Endothelial cell of umbilical vein (primary cell): ENCODE results near the gene FAM180B. TPM values are rescaled to one million over a fixed set of nuclear protein-coding genes. Genes with fewer than 3 reads are reported as not detected.
"Not testable (repeated sequence)": the region's sequence is repeated elsewhere in the genome, so short reads cannot be mapped to it uniquely, and the experiment has no call there.

Source experiments
- BruUV-seq: library from RNA; stranded (reverse); fragments of 400-500 nt; replicated peaks from 2 replicates; lab custom pipeline; 2021; lab: Mats Ljungman, UMichigan
- CTCF ChIA-PET: fragments of 300-600, 350-600 bp; sonication (Branson Sonifier 250); formaldehyde crosslinking; loops from one replicate; lab custom pipeline; 2021; ENCODE audit warnings: antibody characterized with exemption, inconsistent platforms; lab: Charles Lee
- POLR2A ChIA-PET: fragments of 300-600, 350-600 bp; sonication (Branson Sonifier 250); formaldehyde crosslinking; loops from one replicate; lab custom pipeline; 2021; ENCODE audit warnings: antibody characterized with exemption, inconsistent platforms; lab: Charles Lee
- DNase-seq: peaks from one replicate; pipeline ENCODE4 v3.0.0-alpha.2; 2011; ENCODE audit warnings: low read depth, low spot score
- FAIRE-seq: peaks from 2 replicates; lab custom pipeline; 2011; peaks lifted over from hg19 to GRCh38; lab: Jason Lieb, UNC
- H2AFZ ChIP-seq: 2 replicates; pipeline ENCODE4 v1.6.0; 2012; ENCODE audit warnings: low read depth, low read length, control low read depth, inconsistent platforms
- H3K27ac ChIP-seq: 2 replicates; pipeline ENCODE4 v1.5.1; 2011; ENCODE audit warnings: low read depth, mild to moderate bottlenecking, control low read depth, low read length, moderate library complexity; ENCODE audit not compliant: insufficient read depth
- H3K27me3 ChIP-seq, 2 experiments: 2 replicates each; pipeline versions ENCODE4 v1.6.0 to v1.6.1; 2011; ENCODE audit warnings: low read length in 2 of 2, mixed read lengths in 1 of 2; ENCODE audit not compliant: control insufficient read depth in 2 of 2, insufficient read depth in 2 of 2
- H3K36me3 ChIP-seq, 2 experiments: 2 replicates in 1 of 2; 3 replicates in 1 of 2; pipeline ENCODE4 v1.5.1; 2011; ENCODE audit warnings: low read length in 2 of 2, mild to moderate bottlenecking in 1 of 2, moderate library complexity in 1 of 2; ENCODE audit not compliant: control insufficient read depth in 2 of 2, insufficient read depth in 2 of 2; ENCODE audit errors: extremely low read depth in 1 of 2
- H3K4me1 ChIP-seq: 3 replicates; pipeline ENCODE4 v1.5.1; 2011; ENCODE audit warnings: mild to moderate bottlenecking, low read length; ENCODE audit not compliant: control insufficient read depth, insufficient read depth; ENCODE audit errors: extremely low read depth
- H3K4me2 ChIP-seq: 2 replicates; pipeline ENCODE4 v1.6.1; 2011; ENCODE audit warnings: low read length, control low read depth, mixed read lengths; ENCODE audit not compliant: insufficient read depth
- H3K4me3 ChIP-seq, 3 experiments: fragments of 200-600 bp in 1 of 3; sonication (generic), shearing (Covaris generic) in 1 of 3; replicated peaks in 1 of 3; 2 replicates each; pipeline ENCODE4 v1.5.1; 2011 to 2016; ENCODE audit warnings: control low read depth in 3 of 3, low read length in 3 of 3, mild to moderate bottlenecking in 2 of 3, inconsistent platforms in 1 of 3, low read depth in 1 of 3, moderate library complexity in 1 of 3; ENCODE audit not compliant: insufficient read depth in 1 of 3
- H3K79me2 ChIP-seq: 2 replicates; pipeline ENCODE4 v1.6.0; 2012; ENCODE audit warnings: low read length, inconsistent platforms; ENCODE audit not compliant: control insufficient read depth, insufficient read depth
- H3K9ac ChIP-seq: replicated peaks from 2 replicates; pipeline ENCODE3; 2011; ENCODE audit warnings: low read length, control low read depth; ENCODE audit not compliant: insufficient read depth; ENCODE audit errors: extremely low read depth
- H3K9me1 ChIP-seq: replicated peaks from 3 replicates; pipeline ENCODE4 v1.6.0; 2011; ENCODE audit warnings: mild to moderate bottlenecking, low read length; ENCODE audit not compliant: control insufficient read depth, insufficient read depth; ENCODE audit errors: extremely low read depth
- H3K9me3 ChIP-seq: replicated peaks from 2 replicates; pipeline ENCODE4 v1.5.1; 2012; ENCODE audit warnings: low read length, inconsistent platforms; ENCODE audit not compliant: control insufficient read depth, insufficient read depth
- H4K20me1 ChIP-seq: replicated peaks from 2 replicates; pipeline ENCODE3; 2011; ENCODE audit warnings: mild to moderate bottlenecking, low read length; ENCODE audit not compliant: control insufficient read depth, insufficient read depth; ENCODE audit errors: extremely low read depth
- EZH2 ChIP-seq: IDR thresholded peaks from 2 replicates; pipeline ENCODE4 v1.6.1; 2012; ENCODE audit warnings: borderline replicate concordance, low read depth, mild to moderate bottlenecking, moderate library complexity, low read length, inconsistent platforms; ENCODE audit not compliant: severe bottlenecking
- FOS ChIP-seq: IDR thresholded peaks from 2 replicates; pipeline ENCODE4 v1.6.1; 2011; ENCODE audit warnings: mild to moderate bottlenecking, low read length, moderate library complexity, borderline replicate concordance; ENCODE audit not compliant: insufficient read depth
- GATA2 ChIP-seq: IDR thresholded peaks from 2 replicates; pipeline ENCODE4 v1.7.0; 2011; ENCODE audit warnings: low read depth, mild to moderate bottlenecking, moderate library complexity, mixed read lengths, low read length; ENCODE audit not compliant: insufficient read length, insufficient read depth
- JUN ChIP-seq: IDR thresholded peaks from 2 replicates; pipeline ENCODE4 v1.6.1; 2011; ENCODE audit warnings: borderline replicate concordance, low read depth; ENCODE audit not compliant: insufficient read length, insufficient read depth
- MYC ChIP-seq: IDR thresholded peaks from one replicate; pipeline ENCODE4 v1.6.1; 2011; ENCODE audit warnings: mild to moderate bottlenecking, low read depth, low read length
- POLR2A ChIP-seq: IDR thresholded peaks from 2 replicates; pipeline ENCODE4 v1.6.1; 2012; ENCODE audit warnings: low read depth, mild to moderate bottlenecking, control low read depth, low read length
- POLR2AphosphoS5 ChIP-seq: IDR thresholded peaks from 2 replicates; pipeline ENCODE4 v1.6.1; 2012; ENCODE audit warnings: low read depth, mild to moderate bottlenecking, control low read depth, low read length, moderate library complexity; ENCODE audit not compliant: insufficient read depth
- dilution Hi-C: fragments of 300-500 bp; cut with MboI; formaldehyde crosslinking; loops from one replicate; pipeline ENCODE4 v1.15.0; 2019; ENCODE audit warnings: low sequenced_read_pairs; ENCODE audit not compliant: extremely low pct_ligation_motif_present
- intact Hi-C: fragments of 100-400 bp; cut with micrococcal nuclease; formaldehyde crosslinking; loops from one replicate; pipeline ENCODE4 v1.10.0; 2022
- polyA plus RNA-seq, 4 experiments: library from polyadenylated mRNA; depleted of rRNA in 3 of 4; stranded (reverse) in 3 of 4; unstranded in 1 of 4; fragments of >200 nt; gene quantifications; 2 replicates each; pipeline versions ENCODE4 v1.2.1 to v1.2.3, GENCODE V29; 2011 to 2012; ENCODE audit warnings: missing spikeins in 1 of 4
- total RNA-seq: library from RNA; stranded (reverse); gene quantifications from 2 replicates; pipeline ENCODE4 v1.2.3, GENCODE V29; 2021
- TF ChIP-seq, protein P1 (sequence below), 2 donors: IDR thresholded peaks; 1 replicate in 1 of 2; 2 replicates in 1 of 2; pipeline ENCODE4 v1.5.1; 2011; ENCODE audit warnings: low read length in 2 of 2, mild to moderate bottlenecking in 2 of 2, moderate library complexity in 2 of 2, control low read depth in 1 of 2, inconsistent platforms in 1 of 2, low read depth in 1 of 2; ENCODE audit not compliant: insufficient read depth in 1 of 2; ENCODE audit errors: extremely low read depth in 1 of 2
- TF ChIP-seq, protein P2 (sequence below): IDR thresholded peaks from 2 replicates; pipeline ENCODE4 v1.6.1; 2011; ENCODE audit not compliant: insufficient read depth, insufficient read length

The FAM180B gene
- total and polyA plus RNA-seq, 2 donors (not counting 3 experiments of a cell fraction or from before 2014, with no cell fraction given): not detected

DNA sequence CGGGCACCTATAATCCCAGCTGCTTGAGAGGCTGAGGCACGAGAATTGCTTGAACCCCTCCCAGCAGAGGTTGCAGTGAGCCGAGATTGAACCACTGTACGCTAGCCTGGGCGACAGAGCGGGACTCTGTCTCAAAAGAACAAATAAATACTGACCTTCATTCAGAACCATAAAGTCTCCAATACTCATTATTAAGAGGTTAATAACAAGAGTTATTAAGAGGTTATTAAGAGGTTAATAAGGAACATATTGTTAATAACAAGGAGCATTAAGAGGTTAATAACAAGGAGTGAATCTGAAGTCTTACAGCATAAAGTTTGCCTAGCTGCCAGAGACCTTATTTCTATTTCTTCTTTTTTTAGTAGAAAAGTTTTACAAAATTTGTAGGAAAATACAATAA is 41.2 kb upstream of the FAM180B start:
- CTCF ChIA-PET: no interaction called here
- no peak overlapping the region for H3K4me2 ChIP-seq
- TF ChIP-seq POLR2A: no peak
- no peak for TF ChIP-seq FOS
- TF ChIP-seq GATA2: no peak
- TF ChIP-seq MYC: no peak
- TF ChIP-seq, protein P1, sequence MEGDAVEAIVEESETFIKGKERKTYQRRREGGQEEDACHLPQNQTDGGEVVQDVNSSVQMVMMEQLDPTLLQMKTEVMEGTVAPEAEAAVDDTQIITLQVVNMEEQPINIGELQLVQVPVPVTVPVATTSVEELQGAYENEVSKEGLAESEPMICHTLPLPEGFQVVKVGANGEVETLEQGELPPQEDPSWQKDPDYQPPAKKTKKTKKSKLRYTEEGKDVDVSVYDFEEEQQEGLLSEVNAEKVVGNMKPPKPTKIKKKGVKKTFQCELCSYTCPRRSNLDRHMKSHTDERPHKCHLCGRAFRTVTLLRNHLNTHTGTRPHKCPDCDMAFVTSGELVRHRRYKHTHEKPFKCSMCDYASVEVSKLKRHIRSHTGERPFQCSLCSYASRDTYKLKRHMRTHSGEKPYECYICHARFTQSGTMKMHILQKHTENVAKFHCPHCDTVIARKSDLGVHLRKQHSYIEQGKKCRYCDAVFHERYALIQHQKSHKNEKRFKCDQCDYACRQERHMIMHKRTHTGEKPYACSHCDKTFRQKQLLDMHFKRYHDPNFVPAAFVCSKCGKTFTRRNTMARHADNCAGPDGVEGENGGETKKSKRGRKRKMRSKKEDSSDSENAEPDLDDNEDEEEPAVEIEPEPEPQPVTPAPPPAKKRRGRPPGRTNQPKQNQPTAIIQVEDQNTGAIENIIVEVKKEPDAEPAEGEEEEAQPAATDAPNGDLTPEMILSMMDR (IDR thresholded peaks at IDR 0.05; ENCODE audit: extremely low read depth in 1 of 2, insufficient read depth in 1 of 2, low read depth in 1 of 2, low read length in 2 of 2): no peak
- TF ChIP-seq, protein P2, sequence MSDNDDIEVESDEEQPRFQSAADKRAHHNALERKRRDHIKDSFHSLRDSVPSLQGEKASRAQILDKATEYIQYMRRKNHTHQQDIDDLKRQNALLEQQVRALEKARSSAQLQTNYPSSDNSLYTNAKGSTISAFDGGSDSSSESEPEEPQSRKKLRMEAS: no peak
- TF ChIP-seq POLR2AphosphoS5: no peak
- TF ChIP-seq JUN: no peak
- no peak for TF ChIP-seq EZH2

DNA sequence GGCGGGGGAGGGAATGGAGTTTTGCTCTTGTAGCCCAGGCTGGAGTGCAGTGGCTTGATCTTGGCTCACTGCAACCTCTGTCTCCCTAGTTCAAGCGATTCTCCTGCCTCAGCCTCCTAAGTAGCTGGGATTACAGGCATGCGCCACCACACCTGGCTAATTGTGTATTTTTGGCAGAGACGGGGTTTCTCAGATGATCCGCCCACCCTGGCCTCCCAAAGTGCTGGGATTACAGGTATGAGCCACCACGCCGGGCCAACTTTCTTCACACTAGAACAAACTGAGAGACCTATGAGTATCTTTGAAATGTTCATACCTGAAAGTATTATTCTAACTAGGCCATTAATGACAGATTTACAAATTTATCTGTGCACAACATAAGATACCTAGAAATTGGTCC is 40.2 kb upstream of the FAM180B start:
- H4K20me1 ChIP-seq: peaks cover 15% of the 10 kb centered on the region
- FAIRE-seq: peak; percentile 58

More for the DNA sequence above, 41.2 kb upstream of the FAM180B start:
- DNase-seq (no peak), FAIRE-seq (no peak)
- Histone ChIP-seq H3K9ac (no peak overlapping the region), H2AFZ (no peak overlapping the region), H3K27me3 (no peaks in the 10 kb centered on the region), H3K4me3 (no peak overlapping the region), H3K36me3 (no peaks in the 10 kb centered on the region), H4K20me1 (peaks cover 11% of the 10 kb centered on the region), H3K27ac (no peak overlapping the region), H3K9me3 (no peaks in the 10 kb centered on the region), H3K9me1 (no peaks in the 10 kb centered on the region), H3K4me1 (peaks cover 8% of the 10 kb centered on the region), H3K79me2 (peaks cover 95% of the 10 kb centered on the region)
- POLR2A ChIA-PET: no interaction called here
- dilution Hi-C loops: no loop called here
- intact Hi-C loops: no loop called here
- BruUV-seq: no TSS peak

More for the DNA sequence above, 40.2 kb upstream of the FAM180B start:
- BruUV-seq, H3K4me2 ChIP-seq, H3K9ac ChIP-seq, H3K27ac ChIP-seq, intact Hi-C loops, H3K36me3 ChIP-seq, H2AFZ ChIP-seq, H3K4me1 ChIP-seq, DNase-seq, dilution Hi-C loops, H3K9me1 ChIP-seq, CTCF ChIA-PET, H3K9me3 ChIP-seq, POLR2A ChIA-PET, H3K27me3 ChIP-seq, H3K4me3 ChIP-seq: not testable (repeated sequence)
- H3K79me2 ChIP-seq: peaks cover 97% of the 10 kb centered on the region
